Neuronal stem cell (in vitro differentiated cells): ENCODE measurements around the gene COQ2.
"Not testable (repeated sequence)": the region's sequence is repeated elsewhere in the genome, so short reads cannot be mapped to it uniquely, and the experiment has no call there.

Source experiments
- DNase-seq: peaks from one replicate; pipeline ENCODE4 v3.0.0-alpha.2; 2013; ENCODE audit warnings: low spot score
- H2AFZ ChIP-seq: one replicate; pipeline ENCODE4 v1.6.1; 2013; ENCODE audit warnings: mild to moderate bottlenecking, low read length, inconsistent platforms
- H2AK5ac ChIP-seq: 2 replicates; pipeline ENCODE4 v1.6.1; 2013; ENCODE audit warnings: low read depth, mild to moderate bottlenecking, inconsistent platforms, low read length, moderate library complexity, mixed read lengths
- H2BK120ac ChIP-seq: 2 replicates; pipeline ENCODE4 v1.6.1; 2013; ENCODE audit warnings: low read depth, mild to moderate bottlenecking, inconsistent platforms, low read length, moderate library complexity, mixed read lengths
- H2BK12ac ChIP-seq: one replicate; pipeline ENCODE4 v1.6.1; 2013; ENCODE audit warnings: low read length, inconsistent platforms
- H2BK15ac ChIP-seq: 2 replicates; pipeline ENCODE4 v1.6.1; 2013; ENCODE audit warnings: mild to moderate bottlenecking, low read length, inconsistent platforms, mixed read lengths
- H2BK5ac ChIP-seq: one replicate; pipeline ENCODE4 v1.6.1; 2013; ENCODE audit warnings: inconsistent platforms, mild to moderate bottlenecking, low read length, moderate library complexity
- H3K14ac ChIP-seq: one replicate; pipeline ENCODE4 v1.6.1; 2013; ENCODE audit warnings: low read length, inconsistent platforms
- H3K18ac ChIP-seq: 2 replicates; pipeline ENCODE4 v1.6.1; 2013; ENCODE audit warnings: low read length, inconsistent platforms
- H3K23ac ChIP-seq: 2 replicates; pipeline ENCODE4 v1.6.1; 2013; ENCODE audit warnings: low read depth, mild to moderate bottlenecking, mixed read lengths, low read length, inconsistent platforms; ENCODE audit not compliant: poor library complexity
- H3K27ac ChIP-seq: replicated peaks from 3 replicates; pipeline ENCODE4 v1.5.1; 2013; ENCODE audit warnings: low read length, inconsistent platforms
- H3K27me3 ChIP-seq, 3 experiments: 2 replicates each; pipeline ENCODE4 v1.6.1; 2013; ENCODE audit warnings: low read length in 3 of 3, mild to moderate bottlenecking in 2 of 3, inconsistent platforms in 1 of 3, low read depth in 1 of 3, mixed read lengths in 1 of 3, moderate library complexity in 1 of 3; ENCODE audit not compliant: control insufficient read depth in 3 of 3, insufficient read depth in 3 of 3
- H3K36me3 ChIP-seq, 2 donors: replicated peaks in 1 of 2; 2 replicates each; pipeline ENCODE4 v1.6.1; 2013; ENCODE audit warnings: low read length in 2 of 2; ENCODE audit not compliant: control insufficient read depth in 2 of 2, insufficient read depth in 2 of 2
- H3K4ac ChIP-seq: 2 replicates; pipeline ENCODE4 v1.6.1; 2013; ENCODE audit warnings: inconsistent platforms, mild to moderate bottlenecking, low read length, moderate library complexity
- H3K4me1 ChIP-seq, 2 donors: 1 replicate in 1 of 2; 2 replicates in 1 of 2; pipeline ENCODE4 v1.6.1; 2013; ENCODE audit warnings: low read length in 2 of 2, low read depth in 1 of 2; ENCODE audit not compliant: control insufficient read depth in 2 of 2, insufficient read depth in 1 of 2
- H3K4me2 ChIP-seq: one replicate; pipeline ENCODE4 v1.6.1; 2013; ENCODE audit warnings: mild to moderate bottlenecking, low read length, inconsistent platforms; ENCODE audit not compliant: insufficient read depth, poor library complexity, severe bottlenecking
- H3K4me3 ChIP-seq, 2 donors: 2 replicates each; pipeline ENCODE4 v1.5.1; 2013; ENCODE audit warnings: low read length in 2 of 2, mild to moderate bottlenecking in 2 of 2, inconsistent platforms in 1 of 2, moderate library complexity in 1 of 2
- H3K79me1 ChIP-seq: one replicate; pipeline ENCODE4 v1.6.1; 2013; ENCODE audit warnings: low read depth, mild to moderate bottlenecking, inconsistent platforms, low read length, moderate library complexity
- H3K9ac ChIP-seq: one replicate; pipeline ENCODE4 v1.6.1; 2013; ENCODE audit warnings: mild to moderate bottlenecking, low read depth, low read length, inconsistent platforms; ENCODE audit not compliant: poor library complexity
- H3K9me3 ChIP-seq, 2 donors: replicated peaks in 1 of 2; 2 replicates each; pipeline versions ENCODE3 to v1.6.1; 2013; ENCODE audit warnings: low read length in 2 of 2, mild to moderate bottlenecking in 2 of 2, inconsistent platforms in 1 of 2, low read depth in 1 of 2, mixed read lengths in 1 of 2, moderate library complexity in 1 of 2; ENCODE audit not compliant: control insufficient read depth in 2 of 2, insufficient read depth in 1 of 2
- H4K8ac ChIP-seq: one replicate; pipeline ENCODE4 v1.6.1; 2013; ENCODE audit warnings: low read depth, mild to moderate bottlenecking, inconsistent platforms, low read length, moderate library complexity
- H4K91ac ChIP-seq: one replicate; pipeline ENCODE4 v1.6.1; 2013; ENCODE audit warnings: low read length, low read depth, mild to moderate bottlenecking, inconsistent platforms; ENCODE audit not compliant: poor library complexity
- WGBS, 2 donors: extraction: QIAGEN DNeasy Blood & Tissue Kit; methylation state at CpG; one replicate each; pipeline ENCODE4 v1.1.7; 2013; ENCODE audit warnings: missing lambda C conversion rate in 2 of 2, mixed read lengths in 1 of 2; ENCODE audit not compliant: insufficient read length in 2 of 2, insufficient replicate concordance in 1 of 2; ENCODE audit errors: extremely low coverage in 2 of 2; 5-methylcytosine and 5-hydroxymethylcytosine counted together

The COQ2 gene

GRCh38 chr4:83328521-83329187 is 44.1 kb upstream of the COQ2 start:
- Histone ChIP-seq H3K9me3 (no peaks in the 10 kb centered on the region), H3K79me1 (no peaks in the 10 kb centered on the region), H3K4me3 (no peak overlapping the region), H3K14ac (no peak overlapping the region), H3K9ac (no peak overlapping the region), H2BK5ac (no peak overlapping the region), H2AK5ac (no peak overlapping the region), H3K27ac (no peak overlapping the region), H2BK120ac (no peak overlapping the region), H3K4me1 (no peaks in the 10 kb centered on the region), H2BK12ac (no peak overlapping the region), H3K27me3 (peaks cover 0 to 69% (median 10%) of the 10 kb centered on the region in 3 experiments), H4K8ac (no peak overlapping the region), H3K4me2 (no peak overlapping the region), H3K23ac (no peak overlapping the region), H2BK15ac (no peak overlapping the region), H2AFZ (peak overlapping the region; percentile 68), H4K91ac (no peak overlapping the region), H3K4ac (no peak overlapping the region), H3K36me3 (no peaks in the 10 kb centered on the region), H3K18ac (no peak overlapping the region)
- WGBS, 2 donors = no CpG with 5 or more reads among the region's 7 CpGs
- DNase-seq = no peak

- Histone ChIP-seq H3K4ac (no peak overlapping the region), H3K9ac (no peak overlapping the region), H3K4me1 (no peaks in the 10 kb centered on the region), H4K8ac (no peak overlapping the region), H2BK12ac (no peak overlapping the region), H3K18ac (no peak overlapping the region), H3K4me2 (no peak overlapping the region), H2BK15ac (no peak overlapping the region), H2AFZ (no peak overlapping the region), H3K23ac (no peak overlapping the region), H3K79me1 (no peaks in the 10 kb centered on the region), H3K14ac (no peak overlapping the region), H2BK120ac (no peak overlapping the region), H4K91ac (no peak overlapping the region), H3K9me3 (no peaks in the 10 kb centered on the region), H3K27ac (no peak overlapping the region), H2BK5ac (no peak overlapping the region), H3K36me3 (no peaks in the 10 kb centered on the region), H2AK5ac (no peak overlapping the region), H3K27me3 (peaks cover 0 to 51% (median 0%) of the 10 kb centered on the region in 3 experiments), H3K4me3 (no peak overlapping the region)
- no CpG with 5 or more reads among the region's 8 CpGs for WGBS, 2 donors
- DNase-seq = no peak
Measured at GRCh38 chr4:83326546-83326945, 41.9 kb upstream of the COQ2 start.

- not testable (repeated sequence) for H2AK5ac ChIP-seq, H4K91ac ChIP-seq, H3K4ac ChIP-seq, H3K27ac ChIP-seq, H3K23ac ChIP-seq, H3K4me1 ChIP-seq, H3K18ac ChIP-seq, H3K4me3 ChIP-seq, H3K79me1 ChIP-seq, H2BK12ac ChIP-seq, H4K8ac ChIP-seq, H2AFZ ChIP-seq, H3K14ac ChIP-seq, H3K9ac ChIP-seq, H2BK15ac ChIP-seq, H3K9me3 ChIP-seq, H2BK120ac ChIP-seq, H3K36me3 ChIP-seq, H3K4me2 ChIP-seq, DNase-seq, H2BK5ac ChIP-seq
- H3K27me3 ChIP-seq = peaks cover 0 to 49% (median 0%) of the 10 kb centered on the region in 3 experiments
- WGBS, 2 donors = no CpG with 5 or more reads among the region's 4 CpGs
Measured at GRCh38 chr4:83325306-83325705, 40.7 kb upstream of the COQ2 start.

DNA sequence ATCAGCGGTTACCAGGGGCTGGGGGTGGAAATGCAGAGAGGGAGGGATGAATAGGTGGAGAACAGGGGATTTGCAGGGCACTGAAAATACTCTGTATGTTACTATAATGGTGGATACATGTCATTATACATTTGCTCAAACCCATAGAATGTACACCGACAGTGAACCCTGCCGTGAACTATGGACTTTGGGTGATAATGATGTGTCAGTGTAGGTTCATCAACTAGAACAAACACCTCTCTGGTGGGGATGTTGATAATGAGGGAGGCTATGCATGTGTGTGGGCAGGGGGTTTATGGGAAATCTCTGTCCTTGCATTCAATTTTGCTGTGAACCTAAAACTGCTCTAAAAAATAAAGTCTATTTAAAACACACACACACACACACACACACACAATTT is 38.5 kb upstream of the COQ2 start:
- Histone ChIP-seq H3K9me3 (no peaks in the 10 kb centered on the region), H4K8ac (no peak overlapping the region), H3K4me2 (no peak overlapping the region), H2AK5ac (no peak overlapping the region), H2BK15ac (no peak overlapping the region), H3K9ac (no peak overlapping the region), H3K27me3 (peaks cover 0 to 32% (median 0%) of the 10 kb centered on the region in 3 experiments), H3K23ac (no peak overlapping the region), H3K4ac (no peak overlapping the region), H3K14ac (no peak overlapping the region), H3K4me1 (no peaks in the 10 kb centered on the region), H3K18ac (no peak overlapping the region), H3K4me3 (no peak overlapping the region), H3K79me1 (no peaks in the 10 kb centered on the region), H3K36me3 (no peaks in the 10 kb centered on the region), H2BK120ac (no peak overlapping the region), H2BK12ac (no peak overlapping the region), H3K27ac (no peak overlapping the region), H2AFZ (no peak overlapping the region), H2BK5ac (no peak overlapping the region), H4K91ac (no peak overlapping the region)
- no CpG with 5 or more reads among the region's 3 CpGs for WGBS, 2 donors
- no peak for DNase-seq
